HS-5 (cell line): ENCODE measurements around the gene P2RY6.
"Not testable (repeated sequence)": the region's sequence is repeated elsewhere in the genome, so short reads cannot be mapped to it uniquely, and the experiment has no call there.

Source experiments
- DNase-seq: peaks from one replicate; pipeline ENCODE4 v3.0.0-alpha.2; 2012; ENCODE audit warnings: low read depth

Gene P2RY6, protein sequence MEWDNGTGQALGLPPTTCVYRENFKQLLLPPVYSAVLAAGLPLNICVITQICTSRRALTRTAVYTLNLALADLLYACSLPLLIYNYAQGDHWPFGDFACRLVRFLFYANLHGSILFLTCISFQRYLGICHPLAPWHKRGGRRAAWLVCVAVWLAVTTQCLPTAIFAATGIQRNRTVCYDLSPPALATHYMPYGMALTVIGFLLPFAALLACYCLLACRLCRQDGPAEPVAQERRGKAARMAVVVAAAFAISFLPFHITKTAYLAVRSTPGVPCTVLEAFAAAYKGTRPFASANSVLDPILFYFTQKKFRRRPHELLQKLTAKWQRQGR

DNA sequence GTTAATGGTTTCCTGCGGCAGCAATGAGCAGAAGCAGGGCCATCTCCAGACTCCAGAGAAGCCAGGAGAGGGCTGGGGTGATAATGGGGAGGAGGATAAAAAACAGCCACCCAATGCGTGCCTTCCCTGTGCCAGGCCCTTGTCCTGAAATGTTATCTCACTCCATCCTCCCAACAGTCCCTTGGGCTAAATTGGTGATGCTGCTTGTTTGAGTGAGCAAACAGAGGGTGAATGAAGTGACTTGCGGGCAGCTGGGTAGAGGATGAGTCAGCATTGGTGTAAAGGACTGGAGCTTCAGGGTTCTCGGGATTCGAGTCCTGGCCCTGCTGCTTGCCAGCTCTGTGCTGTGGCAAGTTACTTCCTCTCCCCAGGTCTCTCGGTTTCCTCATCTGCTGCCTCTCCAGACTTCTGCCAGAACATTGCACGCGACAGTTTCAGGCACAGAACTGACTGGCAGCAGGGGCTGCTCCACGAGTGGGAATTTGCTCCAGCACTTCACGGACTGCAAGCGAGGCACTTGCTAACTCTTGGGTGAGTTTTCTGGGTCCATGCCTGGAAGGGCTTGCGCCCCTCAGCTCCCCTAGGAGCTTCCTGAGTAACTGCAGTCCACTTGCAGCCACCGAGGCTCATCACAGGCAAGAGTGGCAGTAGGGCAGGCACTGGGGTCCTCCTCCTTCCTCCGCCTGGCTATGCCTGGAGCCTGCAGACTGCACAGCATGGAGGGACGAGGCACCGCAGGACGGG lies at the start of gene P2RY6:
Gene P2RY6, plus strand, starts transcription at position 403 of the 744 bp plus-strand sequence. CDS start 24,181 bp downstream, outside the sequence.
- DNase-seq: no peak

DNA sequence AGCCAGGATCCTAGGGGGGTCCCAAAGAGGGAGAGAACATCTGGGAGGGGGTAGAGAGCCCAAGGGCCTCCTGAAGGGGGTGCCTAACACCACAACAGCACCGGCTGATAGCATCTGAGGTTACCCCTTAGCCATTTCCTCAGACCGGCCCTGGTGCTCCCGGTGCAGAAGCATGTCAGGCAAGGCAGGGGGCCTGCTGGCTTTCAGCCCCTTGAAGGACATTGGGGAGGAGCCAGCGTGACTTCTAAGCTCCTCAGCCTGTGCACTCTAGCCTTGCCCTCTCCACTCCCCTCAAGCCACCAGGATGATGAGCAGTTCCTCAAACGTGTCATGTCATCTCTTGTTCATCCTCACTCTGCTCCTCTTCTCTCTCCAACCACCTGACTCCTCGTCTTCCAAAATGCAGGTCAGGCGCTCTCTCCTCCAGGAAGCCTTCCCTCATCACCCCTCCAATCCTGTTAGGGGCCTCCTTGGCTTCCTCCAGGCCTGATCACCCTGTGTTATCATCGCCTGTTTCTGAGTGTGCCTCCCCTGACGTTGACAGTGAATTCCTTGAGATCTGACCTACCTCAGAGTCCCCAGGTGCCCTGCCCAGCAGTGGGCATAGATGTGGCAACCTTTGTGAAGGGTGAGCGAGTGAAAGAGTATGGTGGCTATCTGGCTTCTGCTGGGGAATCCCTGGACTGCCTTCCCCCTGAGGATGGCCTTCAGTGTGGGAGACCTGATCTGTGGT lies 48.0 kb upstream of the P2RY6 start:
- no peak for DNase-seq

DNA sequence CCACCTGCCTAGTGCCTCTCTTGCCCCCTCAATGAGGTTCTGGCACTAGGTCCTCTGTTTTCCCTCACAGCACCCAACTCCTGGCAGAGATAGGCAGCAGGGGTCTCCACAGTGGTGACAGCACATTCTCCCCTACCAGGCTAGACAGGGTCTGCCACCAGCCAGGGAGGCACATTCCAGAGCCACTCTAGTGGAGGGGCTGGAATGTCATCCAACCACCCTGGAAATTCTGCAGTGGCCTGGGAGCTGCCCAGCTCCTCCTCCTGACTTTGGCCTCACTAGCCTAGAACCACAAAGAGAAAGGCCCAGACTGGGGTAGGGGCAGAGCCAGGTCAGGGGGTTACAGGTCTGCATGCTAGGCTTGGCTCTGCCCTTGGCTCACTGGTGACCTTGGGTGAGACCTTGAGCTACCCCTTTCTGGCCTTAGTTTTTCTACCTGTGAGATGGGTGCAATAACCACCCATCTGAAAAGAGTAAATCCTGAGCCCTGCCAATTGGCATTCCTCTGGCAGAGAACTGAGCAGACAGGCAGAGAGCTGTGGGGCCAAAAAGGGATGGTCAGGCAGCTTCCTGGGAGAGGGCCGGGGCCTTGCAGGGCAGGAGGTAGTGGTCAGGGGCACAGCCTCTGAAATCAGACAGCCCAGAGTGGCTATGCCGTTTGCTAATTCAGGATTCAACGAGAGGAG lies 47.0 kb upstream of the P2RY6 start:
- DNase-seq: no peak

DNA sequence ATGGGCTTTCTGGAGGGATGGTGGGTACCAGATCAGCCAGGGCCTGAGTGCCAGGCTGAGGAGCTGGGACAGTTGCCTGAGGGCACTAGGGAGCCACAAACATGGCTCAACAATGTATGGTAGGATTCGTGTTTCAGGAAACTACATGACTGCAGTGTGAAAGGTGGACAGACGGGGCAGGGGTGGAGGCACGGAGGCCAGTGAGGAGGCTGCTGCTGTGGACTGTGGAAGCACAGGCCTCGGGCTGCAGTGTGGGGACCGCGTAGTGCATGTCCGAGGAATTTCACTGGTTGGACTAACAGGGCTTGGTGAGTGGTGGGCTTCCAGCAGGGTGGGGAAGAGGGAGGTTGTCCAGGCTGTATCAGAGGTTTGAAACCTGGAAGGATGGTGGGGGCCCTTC lies 46.3 kb upstream of the P2RY6 start:
- no peak for DNase-seq

DNA sequence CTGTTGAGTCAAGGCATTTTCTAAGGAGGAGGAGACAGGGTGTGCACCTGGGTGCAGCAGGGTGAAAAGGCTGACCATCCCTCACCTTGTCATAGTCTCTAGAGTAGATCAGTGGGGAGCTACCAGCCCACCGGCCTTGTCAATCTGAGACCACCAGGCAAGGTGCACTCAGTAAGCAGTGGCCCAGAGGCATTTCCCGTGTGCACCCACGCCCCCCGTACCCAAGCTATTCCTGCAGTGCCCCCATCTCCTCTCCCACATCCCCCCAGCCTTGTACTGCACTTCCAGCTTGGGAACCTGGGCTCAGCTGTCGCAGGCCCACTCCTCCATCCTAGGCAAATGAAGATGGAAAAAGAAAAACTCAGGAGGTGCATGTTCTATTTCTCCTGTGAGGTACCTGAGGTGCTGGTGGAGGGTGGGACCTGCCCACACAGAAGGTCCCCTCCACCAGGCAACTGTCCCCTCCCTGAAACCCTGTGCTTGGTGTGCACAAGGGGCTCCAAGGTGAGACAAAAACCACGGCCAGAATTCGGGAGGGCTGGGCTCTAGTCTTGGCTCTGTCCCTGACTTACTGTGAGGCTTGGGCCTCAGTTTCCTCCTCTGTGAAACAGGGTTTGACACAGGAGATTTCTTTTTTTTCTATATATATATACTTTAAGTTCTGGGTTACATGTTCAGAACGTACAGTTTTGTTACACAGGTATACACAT lies 45.7 kb upstream of the P2RY6 start:
- DNase-seq: no peak

DNA sequence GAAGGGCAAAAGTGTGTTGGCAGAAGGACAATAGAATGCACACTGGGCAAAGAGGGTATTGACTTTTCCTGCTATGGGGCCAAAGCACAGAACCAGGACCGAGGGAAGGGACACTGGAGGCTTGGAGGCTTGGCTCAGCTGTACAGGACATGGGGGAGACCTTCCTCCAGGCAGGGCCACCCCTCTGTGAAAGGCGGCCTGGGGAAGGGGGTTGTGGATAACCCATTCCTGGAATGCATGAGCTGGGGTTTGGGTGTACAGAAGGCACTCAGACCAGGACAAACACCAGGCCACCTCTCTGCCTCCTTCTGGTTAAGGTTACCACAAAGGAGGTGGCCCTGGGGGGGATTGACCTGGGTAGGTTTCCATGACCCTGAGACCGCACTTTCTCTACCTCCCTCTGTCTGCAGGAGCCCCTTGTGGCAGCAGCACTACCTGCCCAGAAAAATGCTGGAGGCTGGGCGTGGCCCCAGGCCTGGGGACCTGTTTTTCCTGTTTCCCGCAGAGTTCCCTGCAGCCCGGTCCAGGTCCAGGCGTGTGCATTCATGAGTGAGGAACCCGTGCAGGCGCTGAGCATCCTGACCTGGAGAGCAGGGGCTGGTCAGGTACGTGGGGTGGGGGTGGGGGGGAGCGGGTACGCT lies 44.4 kb upstream of the P2RY6 start:
- no peak for DNase-seq

DNA sequence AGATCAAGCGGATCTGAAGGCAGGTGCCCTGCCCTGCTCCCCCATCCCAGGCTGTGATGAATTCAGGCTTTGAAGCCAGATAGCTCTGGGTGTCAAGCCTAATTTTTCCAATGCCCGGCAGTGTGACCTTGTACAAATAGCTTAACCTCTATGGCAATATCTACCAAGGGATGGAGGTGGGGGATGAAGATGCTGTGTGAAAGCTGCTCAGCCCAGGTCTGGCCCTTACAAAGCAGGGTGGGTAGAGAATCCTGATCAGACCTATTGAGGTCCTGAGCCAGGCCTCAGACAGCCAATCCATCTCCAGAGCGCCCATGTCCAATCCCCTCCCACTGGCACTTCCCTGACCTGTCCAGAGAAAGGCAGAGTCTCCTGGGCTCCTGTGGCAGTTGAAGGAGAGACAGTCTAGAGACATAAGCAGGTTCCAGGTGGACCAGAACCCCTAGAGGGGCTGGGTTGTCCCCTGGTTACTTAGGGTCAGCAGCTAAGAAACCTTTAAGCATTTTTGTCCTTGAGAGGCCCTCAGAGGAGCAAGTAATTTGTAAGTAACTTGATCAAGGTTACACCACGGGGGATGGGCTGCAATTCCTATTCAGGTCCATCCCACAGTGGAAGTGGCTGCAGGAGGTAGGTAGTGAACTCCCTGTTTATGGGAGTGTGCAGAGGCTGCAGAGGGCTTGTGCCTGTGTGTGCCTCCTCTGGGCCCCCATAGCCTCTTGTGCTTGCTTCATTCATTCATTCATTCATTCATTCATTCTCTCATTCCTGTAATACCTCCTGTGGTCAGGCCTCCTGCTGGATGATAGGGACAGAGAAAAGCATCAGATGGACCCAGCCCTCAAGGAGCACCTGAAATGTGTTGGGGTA lies 43.6 kb upstream of the P2RY6 start:
- no peak for DNase-seq

DNA sequence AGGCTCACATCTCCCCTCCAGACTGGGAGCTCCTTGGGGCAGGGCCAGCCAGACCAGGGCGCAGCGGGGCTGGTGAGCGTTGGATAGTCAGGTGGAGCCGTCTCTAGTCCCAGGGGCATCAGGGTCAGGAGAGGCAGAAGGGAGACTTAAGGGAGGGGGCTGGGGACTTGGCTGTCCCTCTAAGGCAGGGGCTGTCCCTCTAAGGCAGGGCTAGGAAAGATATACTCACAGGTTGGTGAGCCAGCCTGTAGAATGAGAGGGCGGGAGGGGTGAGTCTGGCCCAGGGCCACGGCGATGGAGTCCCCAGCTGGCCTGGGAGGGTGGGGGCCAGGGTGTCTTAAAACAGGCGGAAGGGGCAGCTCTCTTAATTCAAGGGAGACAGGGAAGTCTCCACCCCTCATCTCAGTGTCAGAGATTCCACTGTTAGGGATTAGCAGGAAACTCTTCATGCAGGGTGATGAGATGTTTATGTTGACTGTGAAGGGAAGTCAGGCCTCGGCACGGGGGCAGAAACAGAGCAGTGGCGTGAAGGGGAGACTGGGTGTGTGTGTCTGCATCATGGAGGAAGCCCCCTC lies 42.7 kb upstream of the P2RY6 start:
- no peak for DNase-seq

DNA sequence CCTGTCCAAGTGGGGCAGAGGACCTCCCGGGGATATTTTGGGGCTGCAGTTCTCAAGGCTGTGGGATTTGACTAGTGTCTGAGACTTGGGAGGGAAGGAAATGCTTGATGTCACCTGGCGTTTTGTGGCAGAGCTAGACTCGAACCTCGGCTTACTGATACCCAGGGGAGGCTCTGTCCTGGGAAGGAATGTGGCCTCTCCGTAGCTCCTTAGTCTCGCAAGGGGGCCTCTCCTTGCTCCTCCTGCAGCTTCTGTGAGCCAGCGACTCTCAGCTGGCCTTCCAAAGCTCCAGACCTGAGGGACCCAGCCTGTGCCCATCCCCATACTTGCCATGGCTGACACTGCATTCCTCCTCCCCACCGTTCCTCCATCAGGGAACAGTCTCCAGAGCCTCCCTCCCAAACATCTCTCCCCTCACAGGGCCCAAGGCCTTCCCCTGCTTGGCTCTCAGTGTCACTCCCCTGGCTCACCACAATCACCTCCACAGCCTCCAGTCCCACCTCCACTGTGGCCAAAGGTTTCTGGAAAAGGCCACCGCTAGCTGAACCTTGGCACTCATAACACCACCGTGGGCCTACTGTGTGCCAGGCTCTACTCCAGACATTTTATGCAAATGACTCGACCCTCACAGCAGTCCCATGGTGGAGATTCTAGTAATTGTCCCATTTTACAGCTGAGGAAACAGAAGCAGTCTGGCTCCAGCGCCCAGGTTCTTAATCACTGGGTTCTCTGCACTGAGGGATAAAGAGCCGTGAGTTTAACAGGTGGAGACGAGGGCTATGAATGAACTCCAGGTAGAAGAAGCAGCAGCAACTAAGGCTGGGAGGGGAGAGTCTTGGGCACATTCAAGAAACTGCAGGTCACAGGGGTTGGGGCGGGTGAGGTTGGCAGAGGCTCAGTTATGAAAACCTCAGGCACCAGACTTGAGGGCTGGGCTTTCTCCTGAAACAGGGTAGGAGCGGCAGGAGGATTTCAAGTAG lies 42.0 kb upstream of the P2RY6 start:
- DNase-seq: no peak

DNA sequence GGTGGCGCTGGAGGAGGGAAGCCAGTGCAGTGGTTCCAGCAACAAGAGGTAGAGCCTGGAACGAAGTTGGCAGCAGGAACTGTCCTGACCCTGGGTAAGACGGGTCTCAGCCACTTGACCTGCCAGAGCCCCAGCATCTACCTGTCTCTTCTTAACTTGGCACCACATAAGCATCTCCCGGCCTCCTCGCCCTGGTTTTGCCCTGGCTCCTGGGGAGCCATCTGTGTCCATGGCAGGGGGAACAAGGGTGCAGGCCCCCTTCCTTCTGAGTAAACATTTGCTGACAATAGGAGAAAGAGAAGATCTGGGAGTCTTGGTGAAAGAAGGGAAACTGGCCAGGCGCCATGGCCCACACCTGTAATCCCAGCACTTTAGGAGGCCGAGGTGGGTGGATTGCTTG lies 41.2 kb upstream of the P2RY6 start:
- DNase-seq: no peak

DNA sequence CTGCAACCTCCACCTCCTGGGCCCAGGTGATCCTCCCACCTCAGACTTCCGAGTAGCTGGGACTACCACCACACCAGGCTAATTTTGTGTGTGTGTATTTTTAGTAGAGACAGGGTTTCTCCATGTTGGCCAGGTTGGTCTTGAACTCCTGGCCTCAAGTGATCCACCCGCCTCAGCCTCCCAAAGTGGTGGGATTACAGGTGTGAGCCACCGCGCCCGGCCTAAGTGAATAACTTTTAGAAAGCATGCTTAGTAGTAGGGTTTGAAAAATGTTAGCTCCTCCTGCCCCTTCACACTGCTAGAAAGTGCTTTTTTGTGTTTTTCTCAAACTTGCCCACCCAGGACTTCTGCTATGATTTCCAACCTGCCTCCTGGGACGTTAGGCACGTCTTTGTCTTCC lies 39.7 kb upstream of the P2RY6 start:
- not testable (repeated sequence) for DNase-seq

DNA sequence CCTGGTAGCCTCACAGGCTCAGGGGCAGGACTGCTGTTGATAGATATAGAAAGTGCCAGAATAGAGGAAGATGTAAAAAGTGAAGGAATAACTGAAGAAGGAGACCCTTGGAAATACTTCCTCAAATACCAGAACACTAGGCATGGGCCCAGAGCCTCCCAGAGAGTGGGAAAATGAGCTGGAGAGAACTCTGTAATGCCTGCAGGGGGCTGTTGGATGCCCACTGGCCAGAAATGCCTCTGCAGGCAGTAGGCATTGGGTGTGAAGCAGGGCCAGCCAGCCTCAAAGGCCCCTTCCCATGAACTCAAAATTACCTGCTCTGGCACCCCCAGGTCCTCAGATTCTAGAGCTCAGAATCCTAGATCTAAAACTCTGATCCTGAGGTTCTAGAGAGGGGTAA lies 38.9 kb upstream of the P2RY6 start:
- DNase-seq: no peak

DNA sequence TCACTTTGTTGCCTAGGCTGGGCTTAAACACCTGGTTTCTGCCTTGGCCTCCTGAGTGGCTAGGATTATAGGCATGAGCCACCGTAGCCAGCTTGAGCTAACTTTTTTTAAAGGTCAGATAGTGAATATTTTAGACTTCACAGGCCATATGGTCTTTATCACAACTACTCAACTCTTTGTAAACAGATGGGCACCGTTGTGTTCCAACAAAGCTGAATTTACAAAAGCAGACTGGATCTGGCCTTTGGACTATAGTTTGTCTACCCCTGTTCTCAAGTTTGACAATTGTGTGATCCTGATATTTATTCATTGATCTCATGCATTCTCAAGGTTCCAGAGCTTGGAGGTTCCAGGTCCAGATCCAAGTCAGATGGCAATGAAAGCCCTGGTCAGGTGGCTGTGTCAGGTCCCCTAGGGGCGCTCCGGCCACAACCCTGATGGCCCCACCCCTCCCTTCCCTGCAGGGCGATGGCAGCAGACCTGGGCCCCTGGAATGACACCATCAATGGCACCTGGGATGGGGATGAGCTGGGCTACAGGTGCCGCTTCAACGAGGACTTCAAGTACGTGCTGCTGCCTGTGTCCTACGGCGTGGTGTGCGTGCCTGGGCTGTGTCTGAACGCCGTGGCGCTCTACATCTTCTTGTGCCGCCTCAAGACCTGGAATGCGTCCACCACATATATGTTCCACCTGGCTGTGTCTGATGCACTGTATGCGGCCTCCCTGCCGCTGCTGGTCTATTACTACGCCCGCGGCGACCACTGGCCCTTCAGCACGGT lies 38.3 kb upstream of the P2RY6 start:
- no peak for DNase-seq

DNA sequence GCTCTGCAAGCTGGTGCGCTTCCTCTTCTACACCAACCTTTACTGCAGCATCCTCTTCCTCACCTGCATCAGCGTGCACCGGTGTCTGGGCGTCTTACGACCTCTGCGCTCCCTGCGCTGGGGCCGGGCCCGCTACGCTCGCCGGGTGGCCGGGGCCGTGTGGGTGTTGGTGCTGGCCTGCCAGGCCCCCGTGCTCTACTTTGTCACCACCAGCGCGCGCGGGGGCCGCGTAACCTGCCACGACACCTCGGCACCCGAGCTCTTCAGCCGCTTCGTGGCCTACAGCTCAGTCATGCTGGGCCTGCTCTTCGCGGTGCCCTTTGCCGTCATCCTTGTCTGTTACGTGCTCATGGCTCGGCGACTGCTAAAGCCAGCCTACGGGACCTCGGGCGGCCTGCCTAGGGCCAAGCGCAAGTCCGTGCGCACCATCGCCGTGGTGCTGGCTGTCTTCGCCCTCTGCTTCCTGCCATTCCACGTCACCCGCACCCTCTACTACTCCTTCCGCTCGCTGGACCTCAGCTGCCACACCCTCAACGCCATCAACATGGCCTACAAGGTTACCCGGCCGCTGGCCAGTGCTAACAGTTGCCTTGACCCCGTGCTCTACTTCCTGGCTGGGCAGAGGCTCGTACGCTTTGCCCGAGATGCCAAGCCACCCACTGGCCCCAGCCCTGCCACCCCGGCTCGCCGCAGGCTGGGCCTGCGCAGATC lies 37.5 kb upstream of the P2RY6 start:
- DNase-seq: no peak

DNA sequence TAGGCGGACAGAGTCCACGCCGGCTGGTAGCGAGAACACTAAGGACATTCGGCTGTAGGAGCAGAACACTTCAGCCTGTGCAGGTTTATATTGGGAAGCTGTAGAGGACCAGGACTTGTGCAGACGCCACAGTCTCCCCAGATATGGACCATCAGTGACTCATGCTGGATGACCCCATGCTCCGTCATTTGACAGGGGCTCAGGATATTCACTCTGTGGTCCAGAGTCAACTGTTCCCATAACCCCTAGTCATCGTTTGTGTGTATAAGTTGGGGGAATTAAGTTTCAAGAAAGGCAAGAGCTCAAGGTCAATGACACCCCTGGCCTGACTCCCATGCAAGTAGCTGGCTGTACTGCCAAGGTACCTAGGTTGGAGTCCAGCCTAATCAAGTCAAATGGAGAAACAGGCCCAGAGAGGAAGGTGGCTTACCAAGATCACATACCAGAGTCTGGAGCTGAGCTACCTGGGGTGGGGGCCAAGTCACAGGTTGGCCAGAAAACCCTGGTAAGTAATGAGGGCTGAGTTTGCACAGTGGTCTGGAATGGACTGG lies 36.8 kb upstream of the P2RY6 start:
- DNase-seq: no peak

DNA sequence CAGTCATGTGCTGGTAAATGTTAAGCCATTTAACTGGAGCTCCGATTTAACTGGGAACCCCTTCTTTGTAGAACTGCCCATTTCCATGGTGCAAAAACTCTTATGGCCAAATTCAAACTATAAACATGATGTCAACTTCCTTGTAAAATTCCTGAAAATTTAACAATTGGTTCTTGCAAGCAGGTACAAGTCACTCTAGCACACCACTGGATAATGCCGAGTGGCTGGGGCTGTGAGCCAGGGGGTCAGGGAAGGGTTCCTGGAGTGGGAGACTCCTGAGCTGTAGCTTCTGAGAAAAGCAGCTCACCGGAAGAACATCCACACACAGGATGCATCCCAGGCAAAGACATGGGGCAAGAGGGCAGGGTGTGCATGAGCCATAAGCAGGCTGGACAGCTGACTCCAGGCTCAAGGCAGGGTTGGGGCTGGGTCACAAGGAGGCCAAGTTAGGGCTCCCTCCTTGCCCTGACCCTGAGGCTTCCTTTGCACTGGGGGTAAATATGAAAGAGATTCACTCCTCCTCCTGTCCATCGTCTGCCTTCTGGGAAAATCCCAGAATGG lies 35.9 kb upstream of the P2RY6 start:
- no peak for DNase-seq

DNA sequence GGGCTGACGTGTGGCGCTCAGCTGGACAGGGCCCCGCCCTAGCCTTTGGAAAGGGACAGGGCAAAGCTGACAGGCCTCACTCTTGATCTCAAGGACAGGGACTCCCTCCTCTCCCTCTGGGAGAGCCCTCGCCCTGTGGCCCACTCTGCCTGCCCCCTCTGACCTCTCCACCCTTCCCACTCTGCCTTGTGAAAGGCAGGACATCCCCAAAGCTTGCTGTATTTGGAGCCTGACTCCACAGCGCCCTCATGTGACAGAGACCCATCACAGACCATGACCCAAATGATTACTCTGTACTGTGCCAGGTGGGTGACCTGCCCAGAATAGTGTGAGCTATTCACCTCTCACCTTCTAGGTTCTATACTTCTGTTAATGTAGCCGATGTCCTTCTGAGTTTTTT lies 35.3 kb upstream of the P2RY6 start:
- no peak for DNase-seq
